Activated effector memory CD4-positive, alpha-beta T cell treated with anti-CD3 and anti-CD28 coated beads, Interleukin-2, amount 50 U/mL, for 16 hours (primary cell): Measurements from ENCODE around the gene HUNK.
"Not testable (repeated sequence)": the region's sequence is repeated elsewhere in the genome, so short reads cannot be mapped to it uniquely, and the experiment has no call there.

Experiments used
- DNase-seq: peaks from one replicate; pipeline ENCODE4 v3.0.0-alpha.2; 2020

Gene HUNK

GRCh38 chr21:31871371-31871770 lies 1.4 kb upstream of the HUNK start:
- DNase-seq = not testable (repeated sequence)

- no peak for DNase-seq
Measured at GRCh38 chr21:31872072-31872451, 758 bp upstream of the HUNK start.

- no peak for DNase-seq
Measured at GRCh38 chr21:31873275-31873695, 465 bp downstream of the HUNK start.

GRCh38 chr21:31873696-31874599 lies 1.1 kb downstream of the HUNK start:
- peak; percentile 77 for DNase-seq

- DNase-seq = no peak
Measured at GRCh38 chr21:31874812-31875212, 2.0 kb downstream of the HUNK start.

- DNase-seq = no peak
Measured at GRCh38 chr21:31875496-31876015, 2.7 kb downstream of the HUNK start.

GRCh38 chr21:31877463-31877957 lies 4.7 kb downstream of the HUNK start:
- DNase-seq = no peak

GRCh38 chr21:31878831-31879230 lies 6.0 kb downstream of the HUNK start:
- DNase-seq = no peak

- no peak for DNase-seq
Measured at GRCh38 chr21:31879241-31879650, 6.4 kb downstream of the HUNK start.

GRCh38 chr21:31879911-31880310 lies 7.1 kb downstream of the HUNK start:
- DNase-seq = no peak

GRCh38 chr21:31880816-31881215 lies 8.0 kb downstream of the HUNK start:
- DNase-seq = no peak

GRCh38 chr21:31882711-31883110 lies 9.9 kb downstream of the HUNK start:
- no peak for DNase-seq

- no peak for DNase-seq
Measured at GRCh38 chr21:31885146-31885545, 12.3 kb downstream of the HUNK start.

GRCh38 chr21:31886915-31887314 lies 14.1 kb downstream of the HUNK start:
- no peak for DNase-seq

GRCh38 chr21:31887391-31887841 lies 14.6 kb downstream of the HUNK start:
- DNase-seq = no peak

GRCh38 chr21:31888936-31889371 lies 16.1 kb downstream of the HUNK start:
- DNase-seq = no peak

- no peak for DNase-seq
Measured at GRCh38 chr21:31889460-31889859, 16.6 kb downstream of the HUNK start.

GRCh38 chr21:31892686-31893085 lies 19.9 kb downstream of the HUNK start:
- no peak for DNase-seq

GRCh38 chr21:31893851-31894415 lies 21.1 kb downstream of the HUNK start:
- no peak for DNase-seq

GRCh38 chr21:31894457-31894856 lies 21.6 kb downstream of the HUNK start:
- DNase-seq = no peak

- DNase-seq = no peak
Measured at GRCh38 chr21:31895077-31895835, 22.4 kb downstream of the HUNK start.

- DNase-seq = no peak
Measured at GRCh38 chr21:31896019-31896418, 23.2 kb downstream of the HUNK start.

- DNase-seq = no peak
Measured at GRCh38 chr21:31897311-31897710, 24.5 kb downstream of the HUNK start.
